Mesenteric fat pad (tissue), 1 donor: ENCODE measurements around the gene TRPV4. TPM values are rescaled to one million over a fixed set of nuclear protein-coding genes. Genes with fewer than 3 reads are reported as not detected.
"Not testable (repeated sequence)": the region's sequence is repeated elsewhere in the genome, so short reads cannot be mapped to it uniquely, and the experiment has no call there.

Experiments used
- DNase-seq: peaks from one replicate; pipeline ENCODE4 v3.0.0-alpha.2; 2020; ENCODE audit warnings: low spot score
- long read RNA-seq: library from polyadenylated mRNA; unstranded; transcript quantifications from one replicate; pipeline ENCODE4 v2.0.0, GENCODE V29; 2020
- total RNA-seq: library from RNA; stranded (reverse); fragmentation: NEBNext Ultra II Directional; extraction: Animal tissue kit (Norgen Biotek cat#: 25700); gene quantifications from one replicate; pipeline ENCODE4 v1.2.1, GENCODE V29; 2021
- donor health status: DM: yes; HTN: yes; CAD: no.

TRPV4 gene
- 3.5 TPM for total RNA-seq
- long read RNA-seq, partial matches to known transcripts = 2 of 2 reads
- long read RNA-seq, other reads (novel, unspliced or antisense) = 0 of 2 reads

- DNase-seq = no peak
Measured at GRCh38 chr12:109833307-109834189, at the start of gene TRPV4. Gene TRPV4 (minus strand): TSS chr12:109833398. CDS start chr12:109814796, 18,602 bp downstream.

- DNase-seq = no peak
Measured at GRCh38 chr12:109881752-109882151, 48.6 kb upstream of the TRPV4 start.

- DNase-seq = no peak
Measured at GRCh38 chr12:109880938-109881337, 47.7 kb upstream of the TRPV4 start.

- DNase-seq = peak; percentile 97
Measured at GRCh38 chr12:109880043-109880931, 47.1 kb upstream of the TRPV4 start, which contains the start of gene GLTP. Gene GLTP (minus strand): TSS chr12:109880541. CDS start chr12:109880374, 167 bp downstream.

GRCh38 chr12:109879351-109880042 is 46.3 kb upstream of the TRPV4 start:
- no peak for DNase-seq

- no peak for DNase-seq
Measured at GRCh38 chr12:109878749-109879148, 45.6 kb upstream of the TRPV4 start.

GRCh38 chr12:109878247-109878625 is 45.0 kb upstream of the TRPV4 start:
- DNase-seq = no peak

- no peak for DNase-seq
Measured at GRCh38 chr12:109877504-109878246, 44.5 kb upstream of the TRPV4 start.

GRCh38 chr12:109876406-109876805 is 43.2 kb upstream of the TRPV4 start:
- no peak for DNase-seq

GRCh38 chr12:109875572-109876131 is 42.5 kb upstream of the TRPV4 start:
- DNase-seq = no peak

- no peak for DNase-seq
Measured at GRCh38 chr12:109873653-109874052, 40.5 kb upstream of the TRPV4 start.

GRCh38 chr12:109871668-109872314 is 38.6 kb upstream of the TRPV4 start:
- no peak for DNase-seq

GRCh38 chr12:109870648-109871047 is 37.5 kb upstream of the TRPV4 start:
- no peak for DNase-seq

GRCh38 chr12:109868182-109869051 is 35.2 kb upstream of the TRPV4 start:
- DNase-seq = no peak

- no peak for DNase-seq
Measured at GRCh38 chr12:109864916-109865315, 31.7 kb upstream of the TRPV4 start.

- no peak for DNase-seq
Measured at GRCh38 chr12:109863847-109864712, 30.9 kb upstream of the TRPV4 start.

GRCh38 chr12:109862491-109862890 is 29.3 kb upstream of the TRPV4 start:
- not testable (repeated sequence) for DNase-seq
